ENCODE data around the gene P2RX2. TPM values are rescaled to one million over a fixed set of nuclear protein-coding genes. Genes with fewer than 3 reads are reported as not detected.

P2RX2 gene
- polyA plus RNA-seq, 2 of the 4 experiments (the other 2 are of a cell fraction): not detected

GRCh38 chr12:132664206-132665148 is 45.9 kb downstream of the P2RX2 start:
- DNase-seq (ENCODE audit: low read depth in 1 of 2, low spot score in 1 of 2) (no peak), FAIRE-seq (no peak), ATAC-seq (no peak; a peak in 1 of 6 replicates)
- H3K4me1 ChIP-seq: no peaks in the 10 kb centered on the region
- ChIA-PET POLR2A (no interaction called here), CTCF (no interaction called here)
- no peak for TF ChIP-seq FOSL2 (IDR thresholded peaks at IDR 0.05)
- TF ChIP-seq FOSL2 (CRISPR knock-in tag; IDR thresholded peaks at IDR 0.05): no peak
- no peak for TF ChIP-seq EHF (CRISPR knock-in tag; IDR thresholded peaks at IDR 0.05)
- TF ChIP-seq NR3C1 (IDR thresholded peaks at IDR 0.05): no peak
- no peak for TF ChIP-seq ZNF302 (CRISPR knock-in tag; IDR thresholded peaks at IDR 0.05)
- no peak for TF ChIP-seq TP53 (CRISPR knock-in tag; IDR thresholded peaks at IDR 0.05)
- no peak for TF ChIP-seq GATA3 (IDR thresholded peaks at IDR 0.05; ENCODE audit: borderline replicate concordance)
- H3K4me2 ChIP-seq: no peak overlapping the region
- no peak overlapping the region for H3K27ac ChIP-seq
- 94% methylated on average over 20 of the region's 21 CpGs for WGBS (ENCODE audit: missing lambda C conversion rate)
- H3K4me3 ChIP-seq: no peak overlapping the region
- H3K9me3 ChIP-seq: no peaks in the 10 kb centered on the region

GRCh38 chr12:132665149-132665491 is 46.5 kb downstream of the P2RX2 start:
- POLR2A ChIA-PET: no interaction called here
- H3K4me1 ChIP-seq: no peaks in the 10 kb centered on the region
- ATAC-seq: no peak
- WGBS (ENCODE audit: missing lambda C conversion rate): 97% methylated on average over 13 of the region's 13 CpGs
- H3K4me3 ChIP-seq: no peak overlapping the region
- CTCF ChIA-PET: interaction anchor here (1.2 kb wide), 1 partner anchor 26 kb away, joined by 4 read pairs; no protein-coding TSS in a partner anchor
- H3K9me3 ChIP-seq: no peaks in the 10 kb centered on the region
- FAIRE-seq: no peak
- no peak overlapping the region for H3K4me2 ChIP-seq
- no peak for DNase-seq (ENCODE audit: low read depth in 1 of 2, low spot score in 1 of 2)
- H3K27ac ChIP-seq: no peak overlapping the region
- no peak for TF ChIP-seq PBX3 (IDR thresholded peaks at IDR 0.05)
- no peak for TF ChIP-seq CBX8 (IDR thresholded peaks at IDR 0.05)

- 94% methylated on average over 6 of the region's 6 CpGs for WGBS (ENCODE audit: missing lambda C conversion rate)
- TF ChIP-seq ATOH8 (CRISPR knock-in tag; IDR thresholded peaks at IDR 0.05; ENCODE audit: low read depth) (no peak), REST (IDR thresholded peaks at IDR 0.05) (no peak), KDM5A (IDR thresholded peaks at IDR 0.05) (no peak), ZSCAN20 (CRISPR knock-in tag; IDR thresholded peaks at IDR 0.05) (no peak)
- no peak overlapping the region for H3K4me3 ChIP-seq
- H3K27ac ChIP-seq: no peak overlapping the region
- ChIA-PET CTCF (interaction anchor here (1.2 to 1.3 kb wide), 2 partner anchors 27 to 104 kb away, joined by 4 read pairs; no protein-coding TSS in a partner anchor), POLR2A (no interaction called here)
- H3K4me1 ChIP-seq: no peaks in the 10 kb centered on the region
- no peaks in the 10 kb centered on the region for H3K9me3 ChIP-seq
- FAIRE-seq (no peak), DNase-seq (ENCODE audit: low read depth in 1 of 2, low spot score in 1 of 2) (no peak), ATAC-seq (no peak)
- no peak overlapping the region for H3K4me2 ChIP-seq
Observed at GRCh38 chr12:132665794-132666193, 47.2 kb downstream of the P2RX2 start.

Measured in A549 (cell line).